NCI-H226 (cell line): ENCODE data around the gene ST8SIA5.
"Not testable (repeated sequence)": the region's sequence is repeated elsewhere in the genome, so short reads cannot be mapped to it uniquely, and the experiment has no call there.

Source experiments
- DNase-seq: peaks from one replicate; pipeline ENCODE4 v3.0.0-alpha.2; 2015

Gene ST8SIA5, protein sequence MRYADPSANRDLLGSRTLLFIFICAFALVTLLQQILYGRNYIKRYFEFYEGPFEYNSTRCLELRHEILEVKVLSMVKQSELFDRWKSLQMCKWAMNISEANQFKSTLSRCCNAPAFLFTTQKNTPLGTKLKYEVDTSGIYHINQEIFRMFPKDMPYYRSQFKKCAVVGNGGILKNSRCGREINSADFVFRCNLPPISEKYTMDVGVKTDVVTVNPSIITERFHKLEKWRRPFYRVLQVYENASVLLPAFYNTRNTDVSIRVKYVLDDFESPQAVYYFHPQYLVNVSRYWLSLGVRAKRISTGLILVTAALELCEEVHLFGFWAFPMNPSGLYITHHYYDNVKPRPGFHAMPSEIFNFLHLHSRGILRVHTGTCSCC

GRCh38 chr18:46756559-46757201, at the start of gene ST8SIA5:
Gene ST8SIA5 (minus strand): TSS chr18:46757053. CDS start chr18:46756508, 545 bp downstream.
- DNase-seq = no peak

GRCh38 chr18:46795945-46796344, 39.1 kb upstream of the ST8SIA5 start:
- not testable (repeated sequence) for DNase-seq

GRCh38 chr18:46794607-46795006, 37.8 kb upstream of the ST8SIA5 start:
- no peak for DNase-seq

GRCh38 chr18:46793565-46793964, 36.7 kb upstream of the ST8SIA5 start:
- DNase-seq = no peak

GRCh38 chr18:46789088-46789487, 32.2 kb upstream of the ST8SIA5 start:
- no peak for DNase-seq

DNA sequence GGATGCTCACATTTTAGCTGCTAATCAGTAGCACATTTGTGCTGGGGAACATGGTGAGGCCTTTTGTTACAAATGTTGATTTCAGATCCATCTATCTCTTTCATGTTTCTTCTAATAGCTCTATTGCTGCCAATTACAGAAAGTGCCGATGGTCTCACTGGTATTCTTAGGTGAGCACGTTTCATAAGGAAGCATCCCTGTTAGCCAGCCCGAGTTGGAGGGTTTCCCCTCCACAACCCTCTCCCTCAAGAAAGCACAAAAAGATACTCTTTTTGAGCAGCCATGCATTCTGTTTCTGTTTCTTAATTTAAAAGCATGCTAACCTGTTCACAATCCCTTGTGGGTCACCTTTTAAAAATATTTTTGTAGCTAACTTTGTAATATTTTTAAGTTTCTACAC, 30.8 kb upstream of the ST8SIA5 start:
- no peak for DNase-seq

GRCh38 chr18:46772357-46772756, 15.5 kb upstream of the ST8SIA5 start:
- DNase-seq = no peak

DNA sequence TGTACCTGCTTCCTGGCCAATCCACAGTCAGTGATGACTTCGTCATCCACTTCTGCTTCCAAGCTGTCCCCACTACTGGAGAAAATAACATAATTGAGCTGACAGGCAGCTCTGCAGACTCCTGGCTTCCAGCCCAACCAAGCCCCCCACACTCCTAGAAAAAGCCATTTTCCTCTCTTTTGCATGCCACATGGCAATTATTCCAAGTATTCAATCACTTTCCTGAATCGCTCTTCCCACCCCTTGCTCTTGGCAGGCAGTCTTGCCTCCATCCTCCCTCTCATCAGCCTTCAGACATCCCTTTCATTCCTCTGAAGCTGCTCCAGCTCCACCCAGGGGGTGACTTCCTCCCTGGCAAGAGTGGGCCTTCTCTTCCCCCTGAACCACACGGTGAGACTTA, 14.3 kb upstream of the ST8SIA5 start:
- DNase-seq = no peak

- no peak for DNase-seq
These were observed 13.9 kb upstream of the ST8SIA5 start for GRCh38 chr18:46770708-46771107.

- DNase-seq = no peak
These were observed 11.5 kb upstream of the ST8SIA5 start for GRCh38 chr18:46768166-46768921.

DNA sequence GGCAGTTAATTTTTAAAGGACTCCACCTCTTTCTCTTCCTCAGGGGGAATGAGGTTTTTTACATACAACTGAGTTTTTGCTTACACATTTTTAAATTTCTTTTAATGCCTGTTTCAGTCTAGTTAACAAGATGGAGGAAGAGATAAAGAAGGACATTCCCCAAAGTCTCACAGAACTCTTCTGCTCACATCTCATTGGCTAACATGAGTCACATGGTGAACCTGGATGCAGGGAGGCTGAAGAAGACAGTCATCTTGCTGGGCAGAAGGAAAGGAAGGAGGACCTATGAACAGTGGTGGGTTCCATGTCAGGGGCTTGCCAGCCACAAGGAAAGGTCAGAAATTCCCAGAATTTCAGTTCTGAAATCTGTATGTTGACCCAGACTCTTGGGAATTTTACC, 10.4 kb upstream of the ST8SIA5 start:
- DNase-seq = no peak

DNA sequence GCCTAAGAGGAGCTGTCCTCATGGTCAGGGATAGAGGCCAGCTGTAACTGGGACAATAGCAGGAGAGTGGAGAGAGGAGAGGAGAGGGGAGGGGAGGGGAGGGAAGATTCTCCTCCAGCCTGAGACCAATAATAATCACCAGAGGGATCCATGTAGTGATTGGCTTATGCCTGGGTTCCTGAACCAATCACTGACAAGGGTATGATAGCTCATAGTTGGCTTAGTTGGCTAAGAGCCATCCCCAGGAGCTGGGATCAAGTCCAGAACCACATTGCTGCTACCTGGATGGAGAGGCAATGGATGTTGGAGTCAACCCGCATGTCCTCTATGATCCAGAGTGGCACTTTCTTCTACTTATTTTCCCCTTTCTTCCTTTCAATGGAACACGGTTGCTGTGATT, 7.7 kb upstream of the ST8SIA5 start:
- no peak for DNase-seq

GRCh38 chr18:46761059-46761769, 4.4 kb upstream of the ST8SIA5 start:
- DNase-seq = no peak

DNA sequence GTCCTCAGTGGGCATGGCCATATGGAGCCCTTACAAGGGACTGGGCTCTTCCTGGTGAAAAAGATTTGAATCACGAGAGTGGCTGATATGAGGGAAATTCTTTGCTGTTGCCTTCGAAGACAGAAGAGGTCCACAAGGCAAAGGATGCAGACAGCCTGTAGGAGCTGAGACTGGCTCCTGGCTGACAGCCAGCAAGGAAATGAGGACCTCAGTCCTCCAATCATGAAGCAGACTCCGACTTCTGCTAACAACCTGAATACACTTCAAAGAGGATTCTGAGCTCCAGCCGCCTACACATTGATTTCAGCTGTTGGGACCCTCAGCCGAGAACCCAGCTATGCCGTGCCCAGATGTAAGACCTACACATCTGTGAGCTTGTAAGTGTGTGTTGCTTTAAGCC, 3.0 kb upstream of the ST8SIA5 start:
- DNase-seq = no peak

GRCh38 chr18:46756025-46756558, 761 bp downstream of the ST8SIA5 start:
- no peak for DNase-seq

DNA sequence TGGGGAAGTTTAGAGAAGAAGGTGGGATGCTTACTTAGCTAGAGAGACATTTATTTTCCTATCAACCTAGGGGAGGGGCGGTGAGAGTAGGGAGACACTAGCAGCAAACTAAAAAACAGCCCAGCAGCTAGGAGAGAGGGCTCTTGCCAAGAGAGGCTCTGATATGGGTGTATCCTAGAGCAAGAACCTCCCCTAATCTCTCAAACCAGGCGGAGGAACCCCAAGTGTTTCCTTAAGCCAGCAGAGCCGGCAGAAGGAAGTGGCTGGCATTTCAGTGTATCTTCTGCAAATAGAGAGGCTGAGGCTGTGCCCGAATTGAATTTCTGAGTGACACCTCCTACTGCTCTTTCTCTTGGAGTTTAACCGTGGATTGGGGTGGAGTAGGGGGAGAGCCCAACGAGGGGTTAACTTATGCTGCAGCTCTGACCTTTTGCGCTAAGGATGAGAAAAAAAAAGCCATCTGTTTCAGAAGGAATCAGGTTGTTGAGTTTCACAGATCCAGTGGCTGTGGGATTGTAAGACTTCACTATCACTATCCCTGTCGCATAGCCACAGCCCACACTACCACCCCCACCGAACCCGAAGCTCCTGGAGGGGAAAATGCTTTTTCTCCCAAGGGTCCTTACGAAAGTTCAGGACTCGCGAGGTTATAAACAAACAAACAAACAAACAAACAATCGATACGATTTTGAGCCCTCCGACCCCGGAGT, 1.4 kb downstream of the ST8SIA5 start:
- DNase-seq = no peak

- no peak for DNase-seq
These were observed 2.1 kb downstream of the ST8SIA5 start for GRCh38 chr18:46754661-46755292.

GRCh38 chr18:46754188-46754587, 2.7 kb downstream of the ST8SIA5 start:
- DNase-seq = no peak

GRCh38 chr18:46751882-46752281, 5.0 kb downstream of the ST8SIA5 start:
- DNase-seq = no peak

DNA sequence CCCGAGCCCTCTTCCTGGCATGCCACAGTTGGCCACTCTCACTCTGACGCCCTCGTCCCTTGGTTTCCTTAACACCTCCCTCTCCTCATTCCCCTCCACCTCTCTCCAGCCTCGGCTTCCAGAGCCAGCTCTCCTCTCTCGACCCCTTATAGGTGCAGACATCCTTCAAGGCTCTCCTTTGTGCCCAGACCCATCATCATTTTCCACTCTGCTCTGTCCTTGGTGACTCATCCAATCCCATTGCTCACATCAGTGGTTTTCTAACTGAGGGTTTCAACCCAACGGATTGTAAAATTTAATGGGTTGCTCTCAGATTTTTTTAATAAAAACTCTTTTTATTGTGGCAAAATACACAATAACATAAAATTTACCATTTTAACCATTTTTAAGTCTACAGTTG, 6.2 kb downstream of the ST8SIA5 start:
- no peak for DNase-seq

DNA sequence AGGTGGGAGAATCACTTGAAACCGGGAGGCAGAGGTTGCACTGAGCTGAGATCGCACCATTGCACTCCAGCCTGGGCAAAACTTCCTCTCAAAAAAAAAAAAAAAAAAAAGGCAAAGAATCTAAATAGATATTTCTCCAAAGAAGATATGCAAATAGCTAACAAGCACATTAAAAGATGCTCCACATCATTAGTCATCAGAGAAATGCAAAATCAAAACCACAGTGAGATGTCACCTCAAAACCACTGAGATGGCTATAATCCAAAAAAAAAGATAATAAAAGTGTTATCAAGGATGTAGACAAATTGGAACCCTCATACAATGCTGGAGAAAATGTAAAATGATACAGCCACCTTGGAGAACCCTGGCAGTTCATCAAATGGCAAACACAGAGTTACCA, 8.4 kb downstream of the ST8SIA5 start:
- no peak for DNase-seq

DNA sequence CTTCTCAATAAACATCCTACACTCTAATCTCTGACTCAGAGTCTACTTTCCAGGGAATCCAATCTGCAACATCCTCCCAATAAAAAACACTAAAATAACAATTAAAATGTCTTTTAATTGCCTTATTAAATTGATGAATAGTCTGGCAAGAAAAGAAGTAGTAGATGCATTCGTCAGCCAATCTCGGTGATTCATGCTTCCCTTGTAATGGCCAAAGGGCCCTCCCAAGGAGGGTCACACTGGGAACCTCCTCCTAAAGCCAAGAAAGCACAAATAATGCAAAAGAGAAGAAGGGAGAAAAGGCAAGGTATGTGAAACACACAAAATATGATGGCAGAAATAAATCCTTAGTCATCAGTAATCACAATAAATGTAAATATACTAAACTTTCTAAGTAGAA, 16.8 kb downstream of the ST8SIA5 start:
- DNase-seq = no peak
